ENCODE data around the gene MRPL53. TPM values are rescaled to one million over a fixed set of nuclear protein-coding genes. Genes with fewer than 3 reads are reported as not detected.

Gene MRPL53
- total and polyA plus RNA-seq, 2 of the 13 experiments (the other 11 are each of a cell fraction or from before 2014, with no cell fraction given), result 34.3 to 51.9 TPM

- peak; percentile 96 for TF ChIP-seq TFAP4 (IDR thresholded peaks at IDR 0.05; ENCODE audit: borderline replicate concordance, low read depth)
- peak; percentile 13 for TF ChIP-seq RBM22 (optimal IDR thresholded peaks at IDR 0.05; ENCODE audit: low read length)
- no peak for TF ChIP-seq ZNF317 (CRISPR knock-in tag; IDR thresholded peaks at IDR 0.05)
- no peak for TF ChIP-seq EED (CRISPR knock-in tag; IDR thresholded peaks at IDR 0.05)
- peak; percentile 14; the same call in 1 of the 2 replicates for TF ChIP-seq HNF1B (CRISPR knock-in tag; IDR thresholded peaks at IDR 0.05)
- peak; percentile 67 for TF ChIP-seq SAP130 (CRISPR knock-in tag; IDR thresholded peaks at IDR 0.05; ENCODE audit: low read depth)
- no peak for TF ChIP-seq CREBL2 (CRISPR knock-in tag; IDR thresholded peaks at IDR 0.05; ENCODE audit: borderline replicate concordance)
- 0 out of 2 replicates have a peak, but pooled peaks have one; percentile 47 for TF ChIP-seq SMYD3 (CRISPR knock-in tag; IDR thresholded peaks at IDR 0.05)
- TF ChIP-seq U2AF1 (optimal IDR thresholded peaks at IDR 0.05; ENCODE audit: low read depth, low read length), result peak; percentile 17
- no peak for TF ChIP-seq ZNF788 (CRISPR knock-in tag; IDR thresholded peaks at IDR 0.05; ENCODE audit: borderline replicate concordance)
- peak; percentile 43; the same call in 1 of the 2 replicates for TF ChIP-seq ZBTB38 (CRISPR knock-in tag; IDR thresholded peaks at IDR 0.05)
- TF ChIP-seq KDM4B (CRISPR knock-in tag; IDR thresholded peaks at IDR 0.05), result no peak
- 0 out of 4 replicates have a peak, but pooled peaks of 1 of the 2 experiments have one; percentile 29 for TF ChIP-seq ATF4 (CRISPR knock-in tag; IDR thresholded peaks at IDR 0.05)
- TF ChIP-seq PAX8 (CRISPR knock-in tag; IDR thresholded peaks at IDR 0.05; ENCODE audit: borderline replicate concordance), result no peak
- TF ChIP-seq ZFP90 (CRISPR knock-in tag; IDR thresholded peaks at IDR 0.05; ENCODE audit: borderline replicate concordance), result 0 out of 2 replicates have a peak, but pooled peaks have one; percentile 2
- TF ChIP-seq BATF2 (CRISPR knock-in tag; IDR thresholded peaks at IDR 0.05), result 0 out of 2 replicates have a peak, but pooled peaks have one; percentile 75
- TF ChIP-seq ZNF747 (CRISPR knock-in tag; IDR thresholded peaks at IDR 0.05; ENCODE audit: borderline replicate concordance), result no peak
- no peak for TF ChIP-seq STAT6 (CRISPR knock-in tag; IDR thresholded peaks at IDR 0.05; ENCODE audit: borderline replicate concordance)
- 0 out of 2 replicates have a peak, but pooled peaks have one; percentile 38 for TF ChIP-seq SIN3A (IDR thresholded peaks at IDR 0.05; ENCODE audit: borderline replicate concordance, low read depth, low read length)
- 0 out of 2 replicates have a peak, but pooled peaks have one; percentile 12 for TF ChIP-seq GATA4 (IDR thresholded peaks at IDR 0.05; ENCODE audit: borderline replicate concordance, low read depth)
- no peak for TF ChIP-seq PRMT3 (CRISPR knock-in tag; IDR thresholded peaks at IDR 0.05; ENCODE audit: borderline replicate concordance, low read depth)
- 0 out of 2 replicates have a peak, but pooled peaks have one; percentile 8 for TF ChIP-seq ZNF441 (CRISPR knock-in tag; IDR thresholded peaks at IDR 0.05; ENCODE audit: borderline replicate concordance)
Measured at GRCh38 chr2:74425523-74425922, 47.0 kb downstream of the MRPL53 start (continued).

Data from HepG2 (cell line).